Fibroblast of skin of left biceps (primary cell): ENCODE results near the gene PPME1.

ENCODE experiments used
- DNase-seq, 2 experiments: peaks; one replicate each; pipeline ENCODE4 v3.0.0-alpha.2; 2013; ENCODE audit warnings: low read depth in 2 of 2

PPME1 gene

GRCh38 chr11:74159642-74160041, 11.4 kb upstream of the PPME1 start:
- no peak for DNase-seq

- no peak for DNase-seq
These were observed 8.2 kb upstream of the PPME1 start for GRCh38 chr11:74162681-74163467.

- DNase-seq, result no peak
These were observed 2.3 kb upstream of the PPME1 start for GRCh38 chr11:74168838-74169237.

- DNase-seq, result no peak
These were observed 1.2 kb upstream of the PPME1 start for GRCh38 chr11:74169738-74170458.

- no peak for DNase-seq
These were observed 510 bp downstream of the PPME1 start for GRCh38 chr11:74171630-74171968.

- no peak for DNase-seq
These were observed 908 bp downstream of the PPME1 start for GRCh38 chr11:74171997-74172396.

- no peak for DNase-seq
These were observed 4.8 kb downstream of the PPME1 start for GRCh38 chr11:74175920-74176319.

- DNase-seq, result no peak
These were observed 8.4 kb downstream of the PPME1 start for GRCh38 chr11:74179234-74180052.

GRCh38 chr11:74182635-74183034, 11.5 kb downstream of the PPME1 start:
- no peak for DNase-seq

- DNase-seq, result no peak
These were observed 14.2 kb downstream of the PPME1 start for GRCh38 chr11:74185285-74185684.

- DNase-seq, result no peak
These were observed 14.6 kb downstream of the PPME1 start for GRCh38 chr11:74185695-74186094.

- no peak for DNase-seq
These were observed 24.7 kb downstream of the PPME1 start for GRCh38 chr11:74195828-74196227.

- DNase-seq, result no peak
These were observed 25.8 kb downstream of the PPME1 start for GRCh38 chr11:74196781-74197486.

GRCh38 chr11:74203966-74204365, 32.9 kb downstream of the PPME1 start:
- DNase-seq, result no peak

GRCh38 chr11:74204701-74205100, 33.6 kb downstream of the PPME1 start:
- DNase-seq, result no peak

- DNase-seq, result no peak
These were observed 34.1 kb downstream of the PPME1 start for GRCh38 chr11:74205181-74205580.

GRCh38 chr11:74206746-74207145, 35.7 kb downstream of the PPME1 start:
- no peak for DNase-seq

GRCh38 chr11:74208507-74208906, 37.4 kb downstream of the PPME1 start:
- DNase-seq, result no peak

- no peak for DNase-seq
These were observed 41.4 kb downstream of the PPME1 start for GRCh38 chr11:74212533-74212932.

- DNase-seq, result no peak
These were observed 49.3 kb downstream of the PPME1 start for GRCh38 chr11:74220376-74220775.

GRCh38 chr11:74221816-74222215, 50.7 kb downstream of the PPME1 start:
- no peak for DNase-seq

- no peak for DNase-seq
These were observed 54.5 kb downstream of the PPME1 start for GRCh38 chr11:74225565-74225964.
